AG10803 (cell line): ENCODE measurements around the gene TFDP2.

Experiments
- DNase-seq: peaks from one replicate; pipeline ENCODE4 v3.0.0; 2010; ENCODE audit warnings: low read depth
- H3K4me3 ChIP-seq: 2 replicates; pipeline ENCODE4 v1.5.1; 2011; ENCODE audit warnings: mild to moderate bottlenecking, low read length, control low read depth
- TF ChIP-seq, protein P1 (sequence below): conservative IDR thresholded peaks from 2 replicates; pipeline ENCODE4 v1.5.1; 2011; ENCODE audit warnings: mild to moderate bottlenecking, low read length, control low read depth, inconsistent platforms

The TFDP2 gene

DNA sequence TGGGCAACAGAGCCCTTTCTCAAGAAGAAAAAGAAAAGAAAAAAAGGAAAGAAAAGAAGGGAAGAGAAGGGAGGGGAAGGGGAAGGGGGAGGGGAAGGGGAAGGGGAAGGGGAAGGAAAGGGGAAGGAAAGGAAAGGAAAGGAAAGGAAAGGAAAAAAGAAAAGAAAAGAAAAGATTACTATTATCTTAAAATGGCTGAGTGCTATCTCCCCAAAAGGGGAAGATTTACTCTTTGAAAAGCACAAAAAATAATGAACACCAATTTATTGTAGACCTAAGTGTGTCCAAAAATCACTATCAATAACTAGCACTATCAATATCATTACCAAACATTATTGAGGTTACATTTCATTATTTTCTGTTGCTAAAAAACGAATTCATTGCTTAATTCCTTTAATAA is 183.9 kb downstream of the TFDP2 start:
- DNase-seq = no peak
- TF ChIP-seq, protein P1, sequence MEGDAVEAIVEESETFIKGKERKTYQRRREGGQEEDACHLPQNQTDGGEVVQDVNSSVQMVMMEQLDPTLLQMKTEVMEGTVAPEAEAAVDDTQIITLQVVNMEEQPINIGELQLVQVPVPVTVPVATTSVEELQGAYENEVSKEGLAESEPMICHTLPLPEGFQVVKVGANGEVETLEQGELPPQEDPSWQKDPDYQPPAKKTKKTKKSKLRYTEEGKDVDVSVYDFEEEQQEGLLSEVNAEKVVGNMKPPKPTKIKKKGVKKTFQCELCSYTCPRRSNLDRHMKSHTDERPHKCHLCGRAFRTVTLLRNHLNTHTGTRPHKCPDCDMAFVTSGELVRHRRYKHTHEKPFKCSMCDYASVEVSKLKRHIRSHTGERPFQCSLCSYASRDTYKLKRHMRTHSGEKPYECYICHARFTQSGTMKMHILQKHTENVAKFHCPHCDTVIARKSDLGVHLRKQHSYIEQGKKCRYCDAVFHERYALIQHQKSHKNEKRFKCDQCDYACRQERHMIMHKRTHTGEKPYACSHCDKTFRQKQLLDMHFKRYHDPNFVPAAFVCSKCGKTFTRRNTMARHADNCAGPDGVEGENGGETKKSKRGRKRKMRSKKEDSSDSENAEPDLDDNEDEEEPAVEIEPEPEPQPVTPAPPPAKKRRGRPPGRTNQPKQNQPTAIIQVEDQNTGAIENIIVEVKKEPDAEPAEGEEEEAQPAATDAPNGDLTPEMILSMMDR = no peak
- no peak overlapping the region for H3K4me3 ChIP-seq

DNA sequence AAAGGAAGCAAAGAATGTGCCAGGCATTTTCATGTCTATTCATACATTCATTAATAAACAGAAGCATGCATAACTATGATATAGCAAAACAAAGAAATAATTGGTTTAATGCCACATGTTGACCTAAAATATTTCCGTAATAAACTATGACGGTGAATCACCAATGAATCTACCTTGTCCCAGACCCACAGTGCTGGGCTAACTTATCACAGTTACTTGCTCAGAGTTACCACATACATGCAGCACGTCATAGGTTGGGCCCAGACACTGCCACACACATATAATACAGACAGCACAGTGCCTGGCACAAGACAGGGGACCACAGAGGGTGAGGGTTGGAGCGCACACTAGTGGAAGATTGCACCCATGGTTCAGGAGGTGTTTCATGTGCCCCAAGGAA is 186.0 kb downstream of the TFDP2 start:
- TF ChIP-seq, protein P1 = no peak
- H3K4me3 ChIP-seq = no peak overlapping the region
- DNase-seq = no peak

DNA sequence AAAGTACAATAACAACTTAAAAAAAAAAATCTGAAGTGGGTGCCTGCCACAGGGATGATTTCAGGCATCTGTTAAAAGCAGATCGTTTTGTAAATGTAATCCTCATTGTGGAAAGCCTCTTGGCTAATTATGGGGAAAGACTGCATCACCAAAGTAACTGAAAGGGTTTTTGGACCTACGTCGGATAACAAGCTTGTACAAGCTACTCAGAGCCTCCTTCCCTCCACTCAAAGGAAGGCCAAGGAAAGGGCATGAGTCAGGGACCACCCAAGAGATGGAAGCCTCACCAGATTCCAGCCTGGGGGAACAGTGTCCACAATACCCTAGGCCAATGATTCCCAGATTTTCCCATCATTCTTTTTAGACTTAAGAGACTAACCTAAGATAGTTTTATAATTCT is 188.6 kb downstream of the TFDP2 start:
- no peak overlapping the region for H3K4me3 ChIP-seq
- peak; percentile 73 for DNase-seq
- TF ChIP-seq, protein P1 = no peak

DNA sequence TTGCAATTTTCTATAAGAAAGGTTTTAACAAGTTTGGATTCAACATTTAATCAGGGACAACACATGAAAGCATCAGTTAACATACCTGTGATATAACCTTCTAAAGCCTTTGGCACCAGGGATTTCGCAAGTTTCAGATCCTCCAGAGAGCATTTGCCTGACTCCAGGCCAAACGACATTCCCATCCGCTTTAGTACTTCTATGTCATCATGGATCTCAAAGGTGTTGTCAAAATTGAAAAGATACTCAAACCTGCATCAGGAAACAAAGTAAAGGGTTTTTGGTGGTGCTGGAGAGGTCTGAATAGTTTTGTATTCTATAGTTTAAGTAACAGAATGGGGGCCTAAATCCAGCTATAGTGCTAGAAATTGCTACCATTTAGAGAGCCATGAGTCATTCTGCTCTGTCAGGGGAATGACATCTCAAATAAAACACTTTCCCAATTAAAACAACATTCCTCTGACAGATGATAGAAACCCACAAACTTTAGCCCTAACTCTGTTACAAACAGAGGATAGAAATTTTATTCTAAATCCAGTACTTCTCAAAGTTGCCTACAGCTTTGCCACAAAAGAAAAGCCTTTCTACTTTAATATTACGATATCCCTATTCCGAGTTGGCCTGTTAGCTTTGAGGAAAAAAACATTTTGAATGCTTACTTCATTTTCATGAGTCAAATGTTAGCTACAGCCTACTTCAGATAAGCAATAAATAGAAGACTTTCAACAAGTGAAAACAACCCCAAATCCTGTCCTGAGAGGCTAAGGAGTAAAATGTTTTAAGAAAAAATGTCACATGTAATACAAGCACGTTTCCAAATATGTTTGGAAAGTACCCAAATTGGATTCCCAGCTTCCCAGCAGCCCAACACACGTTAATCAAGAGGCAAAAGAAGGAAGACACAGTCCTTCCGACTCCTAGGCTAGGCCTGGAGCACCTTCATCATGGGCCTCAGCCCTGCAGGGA is 189.5 kb downstream of the TFDP2 start:
- peak; percentile 71 for DNase-seq
- no peak overlapping the region for H3K4me3 ChIP-seq
- TF ChIP-seq, protein P1 = no peak

DNA sequence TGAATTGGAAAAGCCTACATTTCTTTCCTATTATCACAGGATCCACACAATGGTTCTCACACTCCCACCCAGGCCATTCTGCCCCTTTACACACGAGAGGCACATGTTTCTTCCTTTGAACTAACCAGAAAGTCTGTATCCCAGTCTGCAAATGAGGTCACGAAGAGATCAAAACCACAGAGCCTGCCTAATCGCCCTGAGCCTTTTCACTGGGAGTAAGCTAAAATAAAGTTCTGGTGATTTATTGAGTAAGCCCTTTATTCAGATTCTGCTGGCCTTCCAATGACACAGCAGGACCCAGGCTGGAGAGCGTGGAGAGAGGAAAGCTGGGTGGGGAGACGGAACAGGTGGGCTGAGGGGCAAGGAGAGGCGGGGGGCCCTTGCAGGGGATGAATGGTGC is 194.2 kb downstream of the TFDP2 start:
- TF ChIP-seq, protein P1 = no peak
- H3K4me3 ChIP-seq = no peak overlapping the region
- DNase-seq = peak; percentile 48

DNA sequence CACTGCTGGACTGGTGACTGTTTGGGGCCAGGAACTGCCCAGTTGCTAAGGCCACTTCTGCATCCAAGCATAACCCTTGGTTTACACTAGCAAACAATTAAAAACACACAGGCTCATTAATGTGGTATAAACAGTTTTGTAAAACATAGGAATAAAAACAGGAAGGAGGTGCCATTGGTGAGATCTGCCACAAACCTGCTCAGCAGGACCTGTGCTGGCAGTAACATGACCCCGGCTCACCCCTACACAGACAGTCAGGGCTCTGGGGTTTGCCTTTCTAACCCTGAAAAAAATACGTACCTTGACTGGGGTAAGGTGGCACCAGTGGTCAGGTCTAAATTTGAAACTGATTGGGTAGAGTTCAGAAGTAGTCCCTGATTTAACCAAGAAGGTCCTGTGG is 196.7 kb downstream of the TFDP2 start:
- TF ChIP-seq, protein P1 = no peak
- no peak overlapping the region for H3K4me3 ChIP-seq
- DNase-seq = no peak
